ENCODE data around the gene RHO. TPM values are rescaled to one million over a fixed set of nuclear protein-coding genes. Genes with fewer than 3 reads are reported as not detected.

The RHO gene
- total RNA-seq, 1 donor from 2014 or later: not detected

DNA sequence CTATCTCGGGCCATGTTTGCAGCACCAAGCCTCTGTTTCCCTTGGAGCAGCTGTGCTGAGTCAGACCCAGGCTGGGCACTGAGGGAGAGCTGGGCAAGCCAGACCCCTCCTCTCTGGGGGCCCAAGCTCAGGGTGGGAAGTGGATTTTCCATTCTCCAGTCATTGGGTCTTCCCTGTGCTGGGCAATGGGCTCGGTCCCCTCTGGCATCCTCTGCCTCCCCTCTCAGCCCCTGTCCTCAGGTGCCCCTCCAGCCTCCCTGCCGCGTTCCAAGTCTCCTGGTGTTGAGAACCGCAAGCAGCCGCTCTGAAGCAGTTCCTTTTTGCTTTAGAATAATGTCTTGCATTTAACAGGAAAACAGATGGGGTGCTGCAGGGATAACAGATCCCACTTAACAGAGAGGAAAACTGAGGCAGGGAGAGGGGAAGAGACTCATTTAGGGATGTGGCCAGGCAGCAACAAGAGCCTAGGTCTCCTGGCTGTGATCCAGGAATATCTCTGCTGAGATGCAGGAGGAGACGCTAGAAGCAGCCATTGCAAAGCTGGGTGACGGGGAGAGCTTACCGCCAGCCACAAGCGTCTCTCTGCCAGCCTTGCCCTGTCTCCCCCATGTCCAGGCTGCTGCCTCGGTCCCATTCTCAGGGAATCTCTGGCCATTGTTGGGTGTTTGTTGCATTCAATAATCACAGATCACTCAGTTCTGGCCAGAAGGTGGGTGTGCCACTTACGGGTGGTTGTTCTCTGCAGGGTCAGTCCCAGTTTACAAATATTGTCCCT, 1.2 kb downstream of the RHO start:
- peak; percentile 76 for DNase-seq (ENCODE audit: low spot score)
- Mint-ChIP-seq H3K27ac (ENCODE audit: unreplicated experiment) (no peak overlapping the region), H3K9me3 (ENCODE audit: low read depth) (no peaks in the 10 kb centered on the region), H3K4me1 (ENCODE audit: low read depth) (peaks cover 29% of the 10 kb centered on the region), H3K36me3 (ENCODE audit: low read depth) (no peaks in the 10 kb centered on the region), H3K27me3 (ENCODE audit: low read depth) (no peaks in the 10 kb centered on the region), H3K4me3 (ENCODE audit: unreplicated experiment) (no peak overlapping the region)
- TF ChIP-seq, protein P1, sequence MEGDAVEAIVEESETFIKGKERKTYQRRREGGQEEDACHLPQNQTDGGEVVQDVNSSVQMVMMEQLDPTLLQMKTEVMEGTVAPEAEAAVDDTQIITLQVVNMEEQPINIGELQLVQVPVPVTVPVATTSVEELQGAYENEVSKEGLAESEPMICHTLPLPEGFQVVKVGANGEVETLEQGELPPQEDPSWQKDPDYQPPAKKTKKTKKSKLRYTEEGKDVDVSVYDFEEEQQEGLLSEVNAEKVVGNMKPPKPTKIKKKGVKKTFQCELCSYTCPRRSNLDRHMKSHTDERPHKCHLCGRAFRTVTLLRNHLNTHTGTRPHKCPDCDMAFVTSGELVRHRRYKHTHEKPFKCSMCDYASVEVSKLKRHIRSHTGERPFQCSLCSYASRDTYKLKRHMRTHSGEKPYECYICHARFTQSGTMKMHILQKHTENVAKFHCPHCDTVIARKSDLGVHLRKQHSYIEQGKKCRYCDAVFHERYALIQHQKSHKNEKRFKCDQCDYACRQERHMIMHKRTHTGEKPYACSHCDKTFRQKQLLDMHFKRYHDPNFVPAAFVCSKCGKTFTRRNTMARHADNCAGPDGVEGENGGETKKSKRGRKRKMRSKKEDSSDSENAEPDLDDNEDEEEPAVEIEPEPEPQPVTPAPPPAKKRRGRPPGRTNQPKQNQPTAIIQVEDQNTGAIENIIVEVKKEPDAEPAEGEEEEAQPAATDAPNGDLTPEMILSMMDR (IDR thresholded peaks at IDR 0.05): no peak

DNA sequence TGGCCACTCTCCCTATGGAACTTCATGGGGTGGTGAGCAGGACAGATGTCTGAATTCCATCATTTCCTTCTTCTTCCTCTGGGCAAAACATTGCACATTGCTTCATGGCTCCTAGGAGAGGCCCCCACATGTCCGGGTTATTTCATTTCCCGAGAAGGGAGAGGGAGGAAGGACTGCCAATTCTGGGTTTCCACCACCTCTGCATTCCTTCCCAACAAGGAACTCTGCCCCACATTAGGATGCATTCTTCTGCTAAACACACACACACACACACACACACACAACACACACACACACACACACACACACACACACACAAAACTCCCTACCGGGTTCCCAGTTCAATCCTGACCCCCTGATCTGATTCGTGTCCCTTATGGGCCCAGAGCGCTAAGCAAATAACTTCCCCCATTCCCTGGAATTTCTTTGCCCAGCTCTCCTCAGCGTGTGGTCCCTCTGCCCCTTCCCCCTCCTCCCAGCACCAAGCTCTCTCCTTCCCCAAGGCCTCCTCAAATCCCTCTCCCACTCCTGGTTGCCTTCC, 1.9 kb downstream of the RHO start:
- H3K9me3 Mint-ChIP-seq (ENCODE audit: low read depth): no peaks in the 10 kb centered on the region
- H3K27ac Mint-ChIP-seq (ENCODE audit: unreplicated experiment): peak overlapping the region; percentile 66
- TF ChIP-seq, protein P1 (IDR thresholded peaks at IDR 0.05): no peak
- no peak overlapping the region for H3K4me3 Mint-ChIP-seq (ENCODE audit: unreplicated experiment)
- DNase-seq (ENCODE audit: low spot score): no peak
- no peaks in the 10 kb centered on the region for H3K27me3 Mint-ChIP-seq (ENCODE audit: low read depth)
- H3K4me1 Mint-ChIP-seq (ENCODE audit: low read depth): peaks cover 31% of the 10 kb centered on the region
- no peaks in the 10 kb centered on the region for H3K36me3 Mint-ChIP-seq (ENCODE audit: low read depth)

DNA sequence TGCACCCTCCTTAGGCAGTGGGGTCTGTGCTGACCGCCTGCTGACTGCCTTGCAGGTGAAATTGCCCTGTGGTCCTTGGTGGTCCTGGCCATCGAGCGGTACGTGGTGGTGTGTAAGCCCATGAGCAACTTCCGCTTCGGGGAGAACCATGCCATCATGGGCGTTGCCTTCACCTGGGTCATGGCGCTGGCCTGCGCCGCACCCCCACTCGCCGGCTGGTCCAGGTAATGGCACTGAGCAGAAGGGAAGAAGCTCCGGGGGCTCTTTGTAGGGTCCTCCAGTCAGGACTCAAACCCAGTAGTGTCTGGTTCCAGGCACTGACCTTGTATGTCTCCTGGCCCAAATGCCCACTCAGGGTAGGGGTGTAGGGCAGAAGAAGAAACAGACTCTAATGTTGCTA, 2.4 kb downstream of the RHO start:
- peak overlapping the region; percentile 66 for H3K27ac Mint-ChIP-seq (ENCODE audit: unreplicated experiment)
- peaks cover 31% of the 10 kb centered on the region for H3K4me1 Mint-ChIP-seq (ENCODE audit: low read depth)
- H3K36me3 Mint-ChIP-seq (ENCODE audit: low read depth): no peaks in the 10 kb centered on the region
- H3K9me3 Mint-ChIP-seq (ENCODE audit: low read depth): no peaks in the 10 kb centered on the region
- DNase-seq (ENCODE audit: low spot score): peak; percentile 67
- no peaks in the 10 kb centered on the region for H3K27me3 Mint-ChIP-seq (ENCODE audit: low read depth)
- H3K4me3 Mint-ChIP-seq (ENCODE audit: unreplicated experiment): no peak overlapping the region
- TF ChIP-seq, protein P1 (IDR thresholded peaks at IDR 0.05): no peak

DNA sequence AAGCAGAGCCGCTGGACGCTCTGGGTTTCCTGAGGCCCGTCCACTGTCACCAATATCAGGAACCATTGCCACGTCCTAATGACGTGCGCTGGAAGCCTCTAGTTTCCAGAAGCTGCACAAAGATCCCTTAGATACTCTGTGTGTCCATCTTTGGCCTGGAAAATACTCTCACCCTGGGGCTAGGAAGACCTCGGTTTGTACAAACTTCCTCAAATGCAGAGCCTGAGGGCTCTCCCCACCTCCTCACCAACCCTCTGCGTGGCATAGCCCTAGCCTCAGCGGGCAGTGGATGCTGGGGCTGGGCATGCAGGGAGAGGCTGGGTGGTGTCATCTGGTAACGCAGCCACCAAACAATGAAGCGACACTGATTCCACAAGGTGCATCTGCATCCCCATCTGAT, 3.3 kb downstream of the RHO start:
- H3K4me1 Mint-ChIP-seq (ENCODE audit: low read depth): peaks cover 31% of the 10 kb centered on the region
- H3K4me3 Mint-ChIP-seq (ENCODE audit: unreplicated experiment): no peak overlapping the region
- no peaks in the 10 kb centered on the region for H3K27me3 Mint-ChIP-seq (ENCODE audit: low read depth)
- H3K27ac Mint-ChIP-seq (ENCODE audit: unreplicated experiment): no peak overlapping the region
- DNase-seq (ENCODE audit: low spot score): peak; percentile 64
- H3K36me3 Mint-ChIP-seq (ENCODE audit: low read depth): no peaks in the 10 kb centered on the region
- no peaks in the 10 kb centered on the region for H3K9me3 Mint-ChIP-seq (ENCODE audit: low read depth)
- TF ChIP-seq, protein P1 (IDR thresholded peaks at IDR 0.05): no peak

DNA sequence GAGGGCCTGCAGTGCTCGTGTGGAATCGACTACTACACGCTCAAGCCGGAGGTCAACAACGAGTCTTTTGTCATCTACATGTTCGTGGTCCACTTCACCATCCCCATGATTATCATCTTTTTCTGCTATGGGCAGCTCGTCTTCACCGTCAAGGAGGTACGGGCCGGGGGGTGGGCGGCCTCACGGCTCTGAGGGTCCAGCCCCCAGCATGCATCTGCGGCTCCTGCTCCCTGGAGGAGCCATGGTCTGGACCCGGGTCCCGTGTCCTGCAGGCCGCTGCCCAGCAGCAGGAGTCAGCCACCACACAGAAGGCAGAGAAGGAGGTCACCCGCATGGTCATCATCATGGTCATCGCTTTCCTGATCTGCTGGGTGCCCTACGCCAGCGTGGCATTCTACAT, 3.8 kb downstream of the RHO start:
- Mint-ChIP-seq H3K4me3 (ENCODE audit: unreplicated experiment) (no peak overlapping the region), H3K36me3 (ENCODE audit: low read depth) (no peaks in the 10 kb centered on the region), H3K9me3 (ENCODE audit: low read depth) (no peaks in the 10 kb centered on the region), H3K4me1 (ENCODE audit: low read depth) (peaks cover 31% of the 10 kb centered on the region), H3K27me3 (ENCODE audit: low read depth) (no peaks in the 10 kb centered on the region), H3K27ac (ENCODE audit: unreplicated experiment) (no peak overlapping the region)
- no peak for DNase-seq (ENCODE audit: low spot score)
- TF ChIP-seq, protein P1 (IDR thresholded peaks at IDR 0.05): no peak
